ENCODE results near the gene GNAL. TPM values are rescaled to one million over a fixed set of nuclear protein-coding genes. Genes with fewer than 3 reads are reported as not detected.

Gene GNAL
- total RNA-seq, 1 donor from 2014 or later = 26.8 TPM

GRCh38 chr18:11847811-11848210 lies 158.7 kb downstream of the GNAL start:
- no peak overlapping the region for H3K4me3 ChIP-seq
- no peak overlapping the region for H3K9ac ChIP-seq
- H4K20me1 ChIP-seq (ENCODE audit: low read depth) = peaks cover 8% of the 10 kb centered on the region
- no peak overlapping the region for H2AFZ ChIP-seq (replicated peaks)
- DNase-seq (ENCODE audit: low spot score) = no peak
- no peak overlapping the region for H3K4me2 ChIP-seq
- H3K36me3 ChIP-seq = no peaks in the 10 kb centered on the region
- H3F3A ChIP-seq (ENCODE audit: low read depth) = peaks cover 14% of the 10 kb centered on the region
- no peaks in the 10 kb centered on the region for H3K9me3 Mint-ChIP-seq
- H3K4me1 Mint-ChIP-seq = peaks cover 29% of the 10 kb centered on the region
- no peak overlapping the region for H3K27ac ChIP-seq
- H3K27me3 ChIP-seq = no peaks in the 10 kb centered on the region
- no peak overlapping the region for H3K4me3 Mint-ChIP-seq
- peaks cover 16% of the 10 kb centered on the region for H3K79me2 ChIP-seq (ENCODE audit: low read depth)
- TF ChIP-seq CTCF (IDR thresholded peaks at IDR 0.05) = no peak
- no peak for TF ChIP-seq EZH2 (IDR thresholded peaks at IDR 0.05)
- TF ChIP-seq EZH2phosphoT487 (IDR thresholded peaks at IDR 0.05) = no peak
- H3K36me3 Mint-ChIP-seq = peaks cover 2% of the 10 kb centered on the region
- H3K9me3 ChIP-seq (ENCODE audit: low read depth) = no peaks in the 10 kb centered on the region
- no peak overlapping the region for H3K27ac Mint-ChIP-seq
- H3K27me3 Mint-ChIP-seq (ENCODE audit: insufficient read depth, low read depth) = peaks cover 2% of the 10 kb centered on the region
- peaks cover 13% of the 10 kb centered on the region for H3K4me1 ChIP-seq

- Histone ChIP-seq H3K36me3 (no peaks in the 10 kb centered on the region), H3K9me3 (ENCODE audit: low read depth) (no peaks in the 10 kb centered on the region), H3K79me2 (ENCODE audit: low read depth) (peaks cover 31% of the 10 kb centered on the region), H3K4me2 (no peak overlapping the region), H3K27ac (no peak overlapping the region), H3K4me1 (peaks cover 20% of the 10 kb centered on the region), H2AFZ (replicated peaks) (no peak overlapping the region), H4K20me1 (ENCODE audit: low read depth) (peaks cover 18% of the 10 kb centered on the region), H3F3A (ENCODE audit: low read depth) (peaks cover 15% of the 10 kb centered on the region), H3K4me3 (no peak overlapping the region), H3K9ac (no peak overlapping the region), H3K27me3 (no peaks in the 10 kb centered on the region)
- H3K27ac Mint-ChIP-seq = no peak overlapping the region
- DNase-seq (ENCODE audit: low spot score) = no peak
- peak overlapping the region; percentile 59 for H3K4me3 Mint-ChIP-seq
- H3K9me3 Mint-ChIP-seq = no peaks in the 10 kb centered on the region
- peaks cover 38% of the 10 kb centered on the region for H3K4me1 Mint-ChIP-seq
- TF ChIP-seq EZH2phosphoT487 (IDR thresholded peaks at IDR 0.05) (no peak), EZH2 (IDR thresholded peaks at IDR 0.05) (no peak), CTCF (IDR thresholded peaks at IDR 0.05) (no peak)
- H3K36me3 Mint-ChIP-seq = peaks cover 2% of the 10 kb centered on the region
- H3K27me3 Mint-ChIP-seq (ENCODE audit: insufficient read depth, low read depth) = peaks cover 2% of the 10 kb centered on the region
Observed at GRCh38 chr18:11849279-11849678, 160.2 kb downstream of the GNAL start.

- Histone ChIP-seq H3K4me3 (no peak overlapping the region), H3K9me3 (ENCODE audit: low read depth) (no peaks in the 10 kb centered on the region), H4K20me1 (ENCODE audit: low read depth) (peaks cover 18% of the 10 kb centered on the region), H3K36me3 (no peaks in the 10 kb centered on the region), H3K9ac (no peak overlapping the region), H3K27me3 (no peaks in the 10 kb centered on the region), H3K27ac (no peak overlapping the region), H2AFZ (replicated peaks) (peak overlapping the region; percentile 81), H3K4me2 (peak overlapping the region; percentile 98), H3K4me1 (peaks cover 20% of the 10 kb centered on the region), H3K79me2 (ENCODE audit: low read depth) (peaks cover 37% of the 10 kb centered on the region), H3F3A (ENCODE audit: low read depth) (peaks cover 20% of the 10 kb centered on the region)
- Mint-ChIP-seq H3K27ac (no peak overlapping the region), H3K27me3 (ENCODE audit: insufficient read depth, low read depth) (peaks cover 2% of the 10 kb centered on the region), H3K36me3 (peaks cover 2% of the 10 kb centered on the region), H3K9me3 (no peaks in the 10 kb centered on the region), H3K4me1 (peaks cover 38% of the 10 kb centered on the region), H3K4me3 (peak overlapping the region; percentile 100)
- TF ChIP-seq EZH2phosphoT487 (IDR thresholded peaks at IDR 0.05) (no peak), CTCF (IDR thresholded peaks at IDR 0.05) (no peak), EZH2 (IDR thresholded peaks at IDR 0.05) (no peak)
- DNase-seq (ENCODE audit: low spot score) = peak; percentile 47
Observed at GRCh38 chr18:11849841-11850634, 161.0 kb downstream of the GNAL start.

Data from neural progenitor cell (in vitro differentiated cells).